ENCODE measurements around the gene ST7. TPM values are rescaled to one million over a fixed set of nuclear protein-coding genes. Genes with fewer than 3 reads are reported as not detected.

Gene ST7
- total RNA-seq, 1 experiment from 2014 or later: 12.9 TPM

- H4K91ac ChIP-seq (ENCODE audit: insufficient read length, low read depth, low read length): no peak overlapping the region
- no peak overlapping the region for H3K9ac ChIP-seq (ENCODE audit: extremely low read depth, insufficient read length, low read length)
- Mint-ChIP-seq H3K4me1 (peaks cover 10 to 12% of the 10 kb centered on the region in 2 experiments), H3K9me3 (no peaks in the 10 kb centered on the region), H3K4me3 (no peak overlapping the region), H3K27me3 (ENCODE audit: low read depth) (no peaks in the 10 kb centered on the region), H3K36me3 (ENCODE audit: insufficient read depth in 1 of 3, low read depth in 3 of 3) (no peaks in the 10 kb centered on the region), H3K27ac (no peak overlapping the region)
- no peaks in the 10 kb centered on the region for H3K9me3 ChIP-seq (ENCODE audit: control insufficient read depth, low read depth, low read length)
- no peak overlapping the region for H2BK5ac ChIP-seq (ENCODE audit: insufficient read length, low read length)
- no peak overlapping the region for H3T11ph ChIP-seq (ENCODE audit: low read length)
- no peak overlapping the region for H2BK12ac ChIP-seq (ENCODE audit: insufficient read length, low read depth, low read length)
- H2BK15ac ChIP-seq (ENCODE audit: low read depth, low read length): no peak overlapping the region
- no peak overlapping the region for H2AK5ac ChIP-seq (ENCODE audit: insufficient read length, low read length)
- WGBS (ENCODE audit: extremely low coverage, insufficient read length, low lambda C conversion rate): no CpG with 5 or more reads among the region's 1 CpG
- H4K5ac ChIP-seq (ENCODE audit: insufficient read length, low read depth, low read length): no peak overlapping the region
- no peak for DNase-seq
- H3K56ac ChIP-seq (ENCODE audit: insufficient read length, low read depth, low read length): no peak overlapping the region
- H3K23ac ChIP-seq (ENCODE audit: insufficient read length, low read depth, low read length): no peak overlapping the region
- no peaks in the 10 kb centered on the region for H3K27me3 ChIP-seq (ENCODE audit: insufficient read depth, low read length)
- no peaks in the 10 kb centered on the region for H3K79me2 ChIP-seq (ENCODE audit: insufficient read depth, low read length)
- peaks cover 13% of the 10 kb centered on the region for H3K4me1 ChIP-seq (ENCODE audit: insufficient read depth, low read length)
- no peak overlapping the region for H4K8ac ChIP-seq (replicated peaks; ENCODE audit: insufficient read length, low read depth, low read length)
- no peak overlapping the region for H2BK20ac ChIP-seq (ENCODE audit: low read depth, low read length, poor library complexity, severe bottlenecking)
- no peak overlapping the region for H3K4ac ChIP-seq (ENCODE audit: low read depth, low read length)
- no peak overlapping the region for H2BK120ac ChIP-seq (ENCODE audit: low read depth, low read length, poor library complexity, severe bottlenecking)
- H4K20me1 ChIP-seq (ENCODE audit: control insufficient read depth, insufficient read depth, insufficient read length): no peaks in the 10 kb centered on the region
- H3K4me2 ChIP-seq (ENCODE audit: insufficient read depth, insufficient read length, low read length): no peak overlapping the region
- no peaks in the 10 kb centered on the region for H3K79me1 ChIP-seq (ENCODE audit: insufficient read depth, low read depth, low read length, poor library complexity, severe bottlenecking)
- H3K23me2 ChIP-seq (ENCODE audit: insufficient read length, low read depth, low read length, poor library complexity, severe bottlenecking): no peaks in the 10 kb centered on the region
- no peak overlapping the region for H3K18ac ChIP-seq (ENCODE audit: insufficient read length, low read depth, low read length)
- TF ChIP-seq, protein P1, sequence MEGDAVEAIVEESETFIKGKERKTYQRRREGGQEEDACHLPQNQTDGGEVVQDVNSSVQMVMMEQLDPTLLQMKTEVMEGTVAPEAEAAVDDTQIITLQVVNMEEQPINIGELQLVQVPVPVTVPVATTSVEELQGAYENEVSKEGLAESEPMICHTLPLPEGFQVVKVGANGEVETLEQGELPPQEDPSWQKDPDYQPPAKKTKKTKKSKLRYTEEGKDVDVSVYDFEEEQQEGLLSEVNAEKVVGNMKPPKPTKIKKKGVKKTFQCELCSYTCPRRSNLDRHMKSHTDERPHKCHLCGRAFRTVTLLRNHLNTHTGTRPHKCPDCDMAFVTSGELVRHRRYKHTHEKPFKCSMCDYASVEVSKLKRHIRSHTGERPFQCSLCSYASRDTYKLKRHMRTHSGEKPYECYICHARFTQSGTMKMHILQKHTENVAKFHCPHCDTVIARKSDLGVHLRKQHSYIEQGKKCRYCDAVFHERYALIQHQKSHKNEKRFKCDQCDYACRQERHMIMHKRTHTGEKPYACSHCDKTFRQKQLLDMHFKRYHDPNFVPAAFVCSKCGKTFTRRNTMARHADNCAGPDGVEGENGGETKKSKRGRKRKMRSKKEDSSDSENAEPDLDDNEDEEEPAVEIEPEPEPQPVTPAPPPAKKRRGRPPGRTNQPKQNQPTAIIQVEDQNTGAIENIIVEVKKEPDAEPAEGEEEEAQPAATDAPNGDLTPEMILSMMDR (conservative IDR thresholded peaks at IDR 0.05): no peak
- H2AFZ ChIP-seq (ENCODE audit: low read length): no peak overlapping the region
- no peak overlapping the region for H3K14ac ChIP-seq (ENCODE audit: insufficient read depth, low read length)
- H3K27ac ChIP-seq (ENCODE audit: insufficient read length, low read depth, low read length): no peak overlapping the region
Observed at GRCh38 chr7:117153016-117153545, 199.8 kb downstream of the ST7 start.
